ENCODE results near the gene DDX17.
A peak's percentile ranks its signal among the peaks of the same experiment; 100 is the strongest.

Gene DDX17

GRCh38 chr22:38461414-38462081 is 44.6 kb downstream of the DDX17 start:
- Histone ChIP-seq H3K4me3 (ENCODE audit: low read depth in 1 of 2, low read length in 2 of 2) (peak overlapping the region in 1 of 2 donors; percentile 9), H3K4me1 (ENCODE audit: insufficient read depth, low read length) (no peaks in the 10 kb centered on the region), H3K36me3 (ENCODE audit: insufficient read depth, low read length) (no peaks in the 10 kb centered on the region), H3K9me3 (ENCODE audit: low read length) (no peaks in the 10 kb centered on the region), H3K27ac (ENCODE audit: low read depth, low read length) (no peak overlapping the region), H3K9ac (ENCODE audit: low read length) (no peak overlapping the region), H3K27me3 (ENCODE audit: control insufficient read depth in 1 of 2, insufficient read depth in 2 of 2, low read length in 2 of 2) (peaks cover 5 to 39% of the 10 kb centered on the region in 2 donors)

GRCh38 chr22:38461057-38461413 is 45.1 kb downstream of the DDX17 start:
- Histone ChIP-seq H3K4me1 (ENCODE audit: insufficient read depth, low read length) (no peaks in the 10 kb centered on the region), H3K27ac (ENCODE audit: low read depth, low read length) (no peak overlapping the region), H3K4me3 (ENCODE audit: low read depth in 1 of 2, low read length in 2 of 2) (no peak overlapping the region), H3K9me3 (ENCODE audit: low read length) (no peaks in the 10 kb centered on the region), H3K36me3 (ENCODE audit: insufficient read depth, low read length) (no peaks in the 10 kb centered on the region), H3K27me3 (ENCODE audit: control insufficient read depth in 1 of 2, insufficient read depth in 2 of 2, low read length in 2 of 2) (peaks cover 8 to 44% of the 10 kb centered on the region in 2 donors), H3K9ac (ENCODE audit: low read length) (no peak overlapping the region)

- H3K27ac ChIP-seq (ENCODE audit: low read depth, low read length): no peak overlapping the region
- H3K9ac ChIP-seq (ENCODE audit: low read length): no peak overlapping the region
- peaks cover 9 to 47% of the 10 kb centered on the region in 2 donors for H3K27me3 ChIP-seq (ENCODE audit: control insufficient read depth in 1 of 2, insufficient read depth in 2 of 2, low read length in 2 of 2)
- no peaks in the 10 kb centered on the region for H3K36me3 ChIP-seq (ENCODE audit: insufficient read depth, low read length)
- H3K4me3 ChIP-seq (ENCODE audit: low read depth in 1 of 2, low read length in 2 of 2): no peak overlapping the region
- no peaks in the 10 kb centered on the region for H3K4me1 ChIP-seq (ENCODE audit: insufficient read depth, low read length)
- no peaks in the 10 kb centered on the region for H3K9me3 ChIP-seq (ENCODE audit: low read length)
These were observed 45.7 kb downstream of the DDX17 start for GRCh38 chr22:38460426-38460840.

- Histone ChIP-seq H3K4me3 (ENCODE audit: low read depth in 1 of 2, low read length in 2 of 2) (no peak overlapping the region), H3K27me3 (ENCODE audit: control insufficient read depth in 1 of 2, insufficient read depth in 2 of 2, low read length in 2 of 2) (peaks cover 22 to 68% of the 10 kb centered on the region in 2 donors), H3K4me1 (ENCODE audit: insufficient read depth, low read length) (no peaks in the 10 kb centered on the region), H3K36me3 (ENCODE audit: insufficient read depth, low read length) (no peaks in the 10 kb centered on the region), H3K27ac (ENCODE audit: low read depth, low read length) (no peak overlapping the region), H3K9me3 (ENCODE audit: low read length) (no peaks in the 10 kb centered on the region), H3K9ac (ENCODE audit: low read length) (no peak overlapping the region)
These were observed 49.0 kb downstream of the DDX17 start for GRCh38 chr22:38456841-38457699.

- peaks cover 22 to 71% of the 10 kb centered on the region in 2 donors for H3K27me3 ChIP-seq (ENCODE audit: control insufficient read depth in 1 of 2, insufficient read depth in 2 of 2, low read length in 2 of 2)
- H3K4me1 ChIP-seq (ENCODE audit: insufficient read depth, low read length): no peaks in the 10 kb centered on the region
- no peak overlapping the region for H3K4me3 ChIP-seq (ENCODE audit: low read depth in 1 of 2, low read length in 2 of 2)
- no peaks in the 10 kb centered on the region for H3K36me3 ChIP-seq (ENCODE audit: insufficient read depth, low read length)
- H3K27ac ChIP-seq (ENCODE audit: low read depth, low read length): no peak overlapping the region
- H3K9ac ChIP-seq (ENCODE audit: low read length): no peak overlapping the region
- H3K9me3 ChIP-seq (ENCODE audit: low read length): no peaks in the 10 kb centered on the region
These were observed 49.8 kb downstream of the DDX17 start for GRCh38 chr22:38456272-38456835.

GRCh38 chr22:38455530-38456271 is 50.4 kb downstream of the DDX17 start:
- H3K4me1 ChIP-seq (ENCODE audit: insufficient read depth, low read length): no peaks in the 10 kb centered on the region
- no peaks in the 10 kb centered on the region for H3K9me3 ChIP-seq (ENCODE audit: low read length)
- no peak overlapping the region for H3K9ac ChIP-seq (ENCODE audit: low read length)
- peak overlapping the region in 1 of 2 donors; percentile 36 for H3K4me3 ChIP-seq (ENCODE audit: low read depth in 1 of 2, low read length in 2 of 2)
- H3K27ac ChIP-seq (ENCODE audit: low read depth, low read length): no peak overlapping the region
- peaks cover 22 to 71% of the 10 kb centered on the region in 2 donors for H3K27me3 ChIP-seq (ENCODE audit: control insufficient read depth in 1 of 2, insufficient read depth in 2 of 2, low read length in 2 of 2)
- H3K36me3 ChIP-seq (ENCODE audit: insufficient read depth, low read length): no peaks in the 10 kb centered on the region

GRCh38 chr22:38455076-38455529 is 51.0 kb downstream of the DDX17 start, which contains the start of gene KCNJ4:
TSS of gene KCNJ4 (minus strand) at chr22:38455199. CDS start at chr22:38428132, 27,067 bp downstream.
- peaks cover 22 to 76% of the 10 kb centered on the region in 2 donors for H3K27me3 ChIP-seq (ENCODE audit: control insufficient read depth in 1 of 2, insufficient read depth in 2 of 2, low read length in 2 of 2)
- no peaks in the 10 kb centered on the region for H3K36me3 ChIP-seq (ENCODE audit: insufficient read depth, low read length)
- H3K4me3 ChIP-seq (ENCODE audit: low read depth in 1 of 2, low read length in 2 of 2): peak within 1 kb of the TSS in 1 of 2 donors; percentile 38
- H3K9ac ChIP-seq (ENCODE audit: low read length): no peak within 1 kb of the TSS
- no peak within 1 kb of the TSS for H3K27ac ChIP-seq (ENCODE audit: low read depth, low read length)
- no peaks in the 10 kb centered on the region for H3K9me3 ChIP-seq (ENCODE audit: low read length)
- no peaks in the 10 kb centered on the region for H3K4me1 ChIP-seq (ENCODE audit: insufficient read depth, low read length)

- no peaks in the 10 kb centered on the region for H3K9me3 ChIP-seq (ENCODE audit: low read length)
- no peak overlapping the region for H3K9ac ChIP-seq (ENCODE audit: low read length)
- H3K27me3 ChIP-seq (ENCODE audit: control insufficient read depth in 1 of 2, insufficient read depth in 2 of 2, low read length in 2 of 2): peaks cover 22 to 76% of the 10 kb centered on the region in 2 donors
- H3K4me3 ChIP-seq (ENCODE audit: low read depth in 1 of 2, low read length in 2 of 2): peak overlapping the region in 1 of 2 donors; percentile 38
- no peaks in the 10 kb centered on the region for H3K36me3 ChIP-seq (ENCODE audit: insufficient read depth, low read length)
- no peak overlapping the region for H3K27ac ChIP-seq (ENCODE audit: low read depth, low read length)
- H3K4me1 ChIP-seq (ENCODE audit: insufficient read depth, low read length): no peaks in the 10 kb centered on the region
These were observed 51.6 kb downstream of the DDX17 start for GRCh38 chr22:38454353-38455075.

GRCh38 chr22:38453996-38454352 is 52.1 kb downstream of the DDX17 start:
- no peak overlapping the region for H3K27ac ChIP-seq (ENCODE audit: low read depth, low read length)
- no peaks in the 10 kb centered on the region for H3K36me3 ChIP-seq (ENCODE audit: insufficient read depth, low read length)
- H3K4me1 ChIP-seq (ENCODE audit: insufficient read depth, low read length): no peaks in the 10 kb centered on the region
- H3K9ac ChIP-seq (ENCODE audit: low read length): no peak overlapping the region
- H3K4me3 ChIP-seq (ENCODE audit: low read depth in 1 of 2, low read length in 2 of 2): no peak overlapping the region
- H3K9me3 ChIP-seq (ENCODE audit: low read length): no peaks in the 10 kb centered on the region
- H3K27me3 ChIP-seq (ENCODE audit: control insufficient read depth in 1 of 2, insufficient read depth in 2 of 2, low read length in 2 of 2): peaks cover 22 to 74% of the 10 kb centered on the region in 2 donors

- H3K4me3 ChIP-seq (ENCODE audit: low read depth in 1 of 2, low read length in 2 of 2): no peak overlapping the region
- no peaks in the 10 kb centered on the region for H3K4me1 ChIP-seq (ENCODE audit: insufficient read depth, low read length)
- H3K36me3 ChIP-seq (ENCODE audit: insufficient read depth, low read length): no peaks in the 10 kb centered on the region
- no peaks in the 10 kb centered on the region for H3K9me3 ChIP-seq (ENCODE audit: low read length)
- peaks cover 17 to 70% of the 10 kb centered on the region in 2 donors for H3K27me3 ChIP-seq (ENCODE audit: control insufficient read depth in 1 of 2, insufficient read depth in 2 of 2, low read length in 2 of 2)
- H3K27ac ChIP-seq (ENCODE audit: low read depth, low read length): no peak overlapping the region
- no peak overlapping the region for H3K9ac ChIP-seq (ENCODE audit: low read length)
These were observed 52.9 kb downstream of the DDX17 start for GRCh38 chr22:38453066-38453672.

Data from muscle layer of colon (tissue), 2 donors.